A549 (cell line): ENCODE measurements around the gene CFAP46. TPM values are rescaled to one million over a fixed set of nuclear protein-coding genes. Genes with fewer than 3 reads are reported as not detected.

Source experiments
- ATAC-seq, 2 experiments: fragments of 200-7000 bp in 1 of 2; fragments of >200 bp in 1 of 2; cut with Nextera tagmentation in 1 of 2; cut with Tn5 transposase in 1 of 2; 3 replicates each; pipeline versions ENCODE4 v1.8.0 to v1.9.1; 2018 to 2020; ENCODE audit warnings: mild to moderate bottlenecking in 1 of 2, moderate library complexity in 1 of 2
- CTCF ChIA-PET: fragments of 300-600 bp; sonication (Branson Sonifier 250); formaldehyde crosslinking; extraction: SDS; loops from one replicate; lab custom pipeline; 2021; ENCODE audit warnings: antibody characterized with exemption, inconsistent platforms; lab: Yijun Ruan, JAX
- POLR2A ChIA-PET: fragments of 350-600 bp; formaldehyde crosslinking; extraction: SDS; loops from one replicate; lab custom pipeline; 2021; ENCODE audit warnings: antibody characterized with exemption, inconsistent platforms; lab: Yijun Ruan, JAX
- DNase-seq, 2 experiments: peaks; one replicate each; pipeline versions ENCODE4 v3.0.0 to v3.0.0-alpha.2; 2011 to 2016; ENCODE audit warnings: low read depth in 1 of 2, low spot score in 1 of 2
- FAIRE-seq: peaks from 2 replicates; lab custom pipeline; 2011; peaks lifted over from hg19 to GRCh38; lab: Jason Lieb, UNC
- H3K27ac ChIP-seq, 2 experiments: fragments of >200 bp; sonication (Bioruptor Twin); formaldehyde crosslinking; 3 replicates each; pipeline ENCODE4 v1.5.1; 2016 to 2017
- H3K4me1 ChIP-seq: fragments of >200 bp; sonication (Bioruptor Twin); formaldehyde crosslinking; 3 replicates; pipeline ENCODE4 v1.6.1; 2016
- H3K4me2 ChIP-seq: fragments of >200 bp; sonication (Bioruptor Twin); formaldehyde crosslinking; 3 replicates; pipeline ENCODE4 v1.6.1; 2016
- H3K4me3 ChIP-seq: fragments of >200 bp; sonication (Bioruptor Twin); formaldehyde crosslinking; 3 replicates; pipeline ENCODE4 v1.5.1; 2016
- H3K9me3 ChIP-seq: fragments of >200 bp; sonication (Bioruptor Twin); formaldehyde crosslinking; 3 replicates; pipeline ENCODE4 v1.6.1; 2016
- BCL3 ChIP-seq: fragments of >200 bp; sonication (Bioruptor Twin); formaldehyde crosslinking; IDR thresholded peaks from 3 replicates; pipeline ENCODE4 v1.6.1; 2016
- BHLHE40 ChIP-seq: IDR thresholded peaks from 2 replicates; pipeline ENCODE4 v1.6.1; 2012; ENCODE audit warnings: low read depth, low read length, inconsistent platforms
- CBX8 ChIP-seq: fragments of 200-600 bp; sonication (generic); IDR thresholded peaks from 2 replicates; pipeline ENCODE4 v1.6.1; 2016
- EHF ChIP-seq: fragments of 250-450 bp; sonication (Bioruptor Pico); IDR thresholded peaks from 2 replicates; pipeline ENCODE4 v1.5.0; 2020; ENCODE audit warnings: mild to moderate bottlenecking
- EHMT2 ChIP-seq: fragments of 200-600 bp; sonication (generic); IDR thresholded peaks from 2 replicates; pipeline ENCODE4 v1.6.1; 2016; ENCODE audit warnings: antibody characterized with exemption, low read depth, mild to moderate bottlenecking, moderate library complexity
- EP300 ChIP-seq, 2 experiments: fragments of >200 bp; sonication (Bioruptor Twin); formaldehyde crosslinking; IDR thresholded peaks; 2 replicates in 1 of 2; 3 replicates in 1 of 2; pipeline ENCODE4 v1.6.1; 2016 to 2017
- FOSB ChIP-seq: fragments of 250-450 bp; sonication (Bioruptor Pico); IDR thresholded peaks from 2 replicates; pipeline ENCODE4 v1.5.0; 2020; ENCODE audit warnings: mild to moderate bottlenecking, moderate library complexity
- HEYL ChIP-seq: fragments of 250-450 bp; sonication (Bioruptor Pico); IDR thresholded peaks from 2 replicates; pipeline ENCODE4 v1.8.0; 2021; ENCODE audit warnings: mild to moderate bottlenecking, moderate library complexity
- JUN ChIP-seq, 2 experiments: fragments of >200 bp; sonication (Bioruptor Twin); formaldehyde crosslinking; IDR thresholded peaks; 2 replicates in 1 of 2; 3 replicates in 1 of 2; pipeline ENCODE4 v1.6.1; 2016 to 2017
- NPAS2 ChIP-seq: fragments of 250-450 bp; sonication (Bioruptor Pico); IDR thresholded peaks from 2 replicates; pipeline ENCODE4 v1.8.0; 2022; ENCODE audit warnings: mild to moderate bottlenecking, moderate library complexity, borderline replicate concordance
- NR3C1 ChIP-seq: fragments of >200 bp; sonication (Bioruptor Twin); formaldehyde crosslinking; IDR thresholded peaks from 3 replicates; pipeline ENCODE4 v1.6.1; 2017
- PBX3 ChIP-seq: IDR thresholded peaks from 2 replicates; pipeline ENCODE4 v1.6.1; 2012
- POLR2A ChIP-seq: IDR thresholded peaks from 2 replicates; pipeline ENCODE4 v1.6.1; 2012; ENCODE audit warnings: mild to moderate bottlenecking, low read length
- RARB ChIP-seq: fragments of 250-450 bp; sonication (Bioruptor Pico); IDR thresholded peaks from 2 replicates; pipeline ENCODE4 v1.8.0; 2021; ENCODE audit warnings: mild to moderate bottlenecking, moderate library complexity
- RNF2 ChIP-seq: fragments of 200-600 bp; sonication (generic); IDR thresholded peaks from 2 replicates; pipeline ENCODE4 v1.6.1; 2016; ENCODE audit warnings: low read depth, mild to moderate bottlenecking, antibody characterized with exemption, moderate library complexity, borderline replicate concordance
- SMC3 ChIP-seq: fragments of >200 bp; sonication (Bioruptor Twin); formaldehyde crosslinking; IDR thresholded peaks from 3 replicates; pipeline ENCODE4 v1.6.1; 2018; ENCODE audit warnings: inconsistent platforms
- SREBF2 ChIP-seq: fragments of 450-650 bp; IDR thresholded peaks from 2 replicates; pipeline ENCODE4 v1.6.1; 2014; ENCODE audit warnings: mild to moderate bottlenecking, moderate library complexity
- TFCP2L1 ChIP-seq: fragments of 250-450 bp; sonication (Bioruptor Pico); IDR thresholded peaks from 2 replicates; pipeline ENCODE4 v1.5.0; 2021; ENCODE audit warnings: mild to moderate bottlenecking
- USF2 ChIP-seq: fragments of 450-650 bp; IDR thresholded peaks from 2 replicates; pipeline ENCODE4 v1.6.1; 2014; ENCODE audit warnings: antibody characterized with exemption
- ZC3H11A ChIP-seq: fragments of 450-650 bp; IDR thresholded peaks from 2 replicates; pipeline ENCODE4 v1.6.1; 2014; ENCODE audit warnings: antibody characterized with exemption, mild to moderate bottlenecking
- ZFP36 ChIP-seq: fragments of 450-650 bp; IDR thresholded peaks from 2 replicates; pipeline ENCODE4 v1.6.1; 2014; ENCODE audit warnings: borderline replicate concordance; ENCODE audit not compliant: partially characterized antibody
- WGBS: methylation state at CpG from one replicate; pipeline ENCODE4 v1.1.6; 2017; ENCODE audit errors: missing lambda C conversion rate; 5-methylcytosine and 5-hydroxymethylcytosine counted together
- polyA plus RNA-seq, 4 experiments: library from polyadenylated mRNA; depleted of rRNA in 3 of 4; stranded (reverse); fragments of >200 nt; fragmentation: RNase III in 1 of 4; extraction: RNeasy Plus Mini Kit Qiagen cat#74134 plus additional on column Dnase treatment in 1 of 4; gene quantifications; 2 replicates in 3 of 4; 3 replicates in 1 of 4; pipeline ENCODE4 v1.2.3, GENCODE V29; 2011 to 2017

Gene CFAP46
- polyA plus RNA-seq, 2 of the 4 experiments (the other 2 are of a cell fraction): 0.88 to 1.8 TPM

- TF ChIP-seq JUN (IDR thresholded peaks at IDR 0.05) (no peak), NPAS2 (CRISPR knock-in tag) (no peak), NR3C1 (no peak), PBX3 (no peak), ZC3H11A (no peak), SMC3 (no peak), EHF (CRISPR knock-in tag) (no peak), TFCP2L1 (CRISPR knock-in tag) (no peak), BHLHE40 (no peak), USF2 (no peak), POLR2A (no peak), FOSB (no peak)
- CTCF ChIA-PET: no interaction called here
- DNase-seq: no peak
- ATAC-seq: no peak
- POLR2A ChIA-PET: no interaction called here
- H3K9me3 ChIP-seq: no peaks in the 10 kb centered on the region
- no peak for FAIRE-seq
- no peak overlapping the region for H3K4me2 ChIP-seq
- no peaks in the 10 kb centered on the region for H3K4me1 ChIP-seq
- H3K27ac ChIP-seq: no peak overlapping the region
- 67% methylated on average over 10 of the region's 17 CpGs for WGBS
- H3K4me3 ChIP-seq: no peak overlapping the region
These were observed 38.8 kb upstream of the CFAP46 start for GRCh38 chr10:132981173-132981555.

GRCh38 chr10:132980426-132981172 lies 38.2 kb upstream of the CFAP46 start:
- ATAC-seq (peak in 1 of 2 experiments; percentile 16; a peak in 2 of 6 replicates), FAIRE-seq (no peak), DNase-seq (no peak)
- H3K4me2 ChIP-seq: no peak overlapping the region
- 22% methylated on average over 14 of the region's 41 CpGs for WGBS
- no peaks in the 10 kb centered on the region for H3K4me1 ChIP-seq
- no peaks in the 10 kb centered on the region for H3K9me3 ChIP-seq
- ChIA-PET POLR2A (no interaction called here), CTCF (interaction anchor here (1.3 kb wide), 1 partner anchor 18 kb away, joined by 3 read pairs; no protein-coding TSS in a partner anchor)
- TF ChIP-seq EP300 (IDR thresholded peaks at IDR 0.05) (no peak), RARB (CRISPR knock-in tag) (no peak), EHMT2 (no peak), HEYL (CRISPR knock-in tag) (no peak), BCL3 (no peak)
- no peak overlapping the region for H3K27ac ChIP-seq
- no peak overlapping the region for H3K4me3 ChIP-seq

- Histone ChIP-seq H3K4me2 (no peak overlapping the region), H3K4me1 (no peaks in the 10 kb centered on the region), H3K9me3 (no peaks in the 10 kb centered on the region), H3K4me3 (no peak overlapping the region), H3K27ac (no peak overlapping the region)
- WGBS: 11% methylated on average over 19 of the region's 24 CpGs
- DNase-seq (no peak), FAIRE-seq (no peak), ATAC-seq (no peak)
- ChIA-PET POLR2A (no interaction called here), CTCF (interaction anchor here (0.7 to 1.5 kb wide), 4 partner anchors 17 to 53 kb away, joined by 3 read pairs; no protein-coding TSS in a partner anchor)
- TF ChIP-seq CBX8 (no peak), NR3C1 (no peak), ZFP36 (no peak), SREBF2 (no peak), PBX3 (no peak), RNF2 (no peak)
These were observed 37.4 kb upstream of the CFAP46 start for GRCh38 chr10:132979491-132980425.
